LoVo (cell line): ENCODE data around the gene FBXO31.
"Not testable (repeated sequence)": the region's sequence is repeated elsewhere in the genome, so short reads cannot be mapped to it uniquely, and the experiment has no call there.

Source experiments
- DNase-seq: peaks from one replicate; pipeline ENCODE4 v3.0.0-alpha.2; 2016; ENCODE audit warnings: low spot score

The FBXO31 gene

DNA sequence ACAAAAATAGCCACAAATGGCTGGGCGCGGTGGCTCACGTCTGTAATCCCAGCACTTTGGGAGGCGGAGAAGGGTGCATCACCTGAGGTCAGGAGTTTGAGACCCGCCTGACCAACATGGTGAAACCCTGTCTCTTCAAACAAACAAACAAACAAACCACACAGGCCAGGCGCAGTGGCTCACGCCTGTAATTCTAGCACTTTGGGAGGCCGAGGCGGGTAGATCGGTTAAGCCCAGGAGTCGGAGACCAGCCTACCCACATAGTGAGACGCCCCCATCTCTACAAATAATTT lies 1.2 kb upstream of the FBXO31 start:
- DNase-seq = not testable (repeated sequence)

DNA sequence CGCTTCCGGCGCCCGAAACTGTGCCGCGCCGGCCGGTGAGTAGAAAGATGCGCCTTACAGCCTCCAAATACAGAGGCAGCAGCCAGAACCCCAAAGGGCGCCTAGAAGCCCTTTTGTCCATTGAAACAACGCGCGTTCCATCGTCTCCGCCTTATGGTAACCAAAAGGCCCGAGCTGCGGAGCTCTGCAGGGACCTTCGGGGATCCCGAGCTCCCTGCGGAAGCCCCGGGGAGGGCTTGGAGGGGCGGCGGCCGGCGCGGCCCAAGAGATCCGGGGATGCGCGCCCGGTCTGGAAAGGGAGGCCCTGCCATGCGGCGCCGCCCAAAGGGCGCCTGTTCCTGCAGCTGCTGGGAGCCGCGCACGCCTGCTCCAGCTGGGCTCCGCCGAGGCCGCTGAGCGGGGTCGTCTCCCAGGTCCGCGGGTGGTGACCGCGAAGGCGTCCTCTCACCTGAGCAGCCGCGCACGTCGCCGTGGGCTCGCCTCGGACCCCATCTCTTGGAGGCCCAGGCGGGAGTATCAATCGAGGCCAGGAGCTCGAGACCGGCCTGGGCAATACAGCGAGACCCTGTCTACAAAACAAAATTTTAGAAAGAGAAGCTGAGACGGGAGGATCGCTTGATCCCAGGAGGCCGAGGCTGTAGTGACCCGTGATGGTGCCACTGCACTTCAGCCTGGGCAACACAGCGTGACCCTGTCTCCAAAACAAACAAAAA lies 742 bp upstream of the FBXO31 start:
- no peak for DNase-seq

DNA sequence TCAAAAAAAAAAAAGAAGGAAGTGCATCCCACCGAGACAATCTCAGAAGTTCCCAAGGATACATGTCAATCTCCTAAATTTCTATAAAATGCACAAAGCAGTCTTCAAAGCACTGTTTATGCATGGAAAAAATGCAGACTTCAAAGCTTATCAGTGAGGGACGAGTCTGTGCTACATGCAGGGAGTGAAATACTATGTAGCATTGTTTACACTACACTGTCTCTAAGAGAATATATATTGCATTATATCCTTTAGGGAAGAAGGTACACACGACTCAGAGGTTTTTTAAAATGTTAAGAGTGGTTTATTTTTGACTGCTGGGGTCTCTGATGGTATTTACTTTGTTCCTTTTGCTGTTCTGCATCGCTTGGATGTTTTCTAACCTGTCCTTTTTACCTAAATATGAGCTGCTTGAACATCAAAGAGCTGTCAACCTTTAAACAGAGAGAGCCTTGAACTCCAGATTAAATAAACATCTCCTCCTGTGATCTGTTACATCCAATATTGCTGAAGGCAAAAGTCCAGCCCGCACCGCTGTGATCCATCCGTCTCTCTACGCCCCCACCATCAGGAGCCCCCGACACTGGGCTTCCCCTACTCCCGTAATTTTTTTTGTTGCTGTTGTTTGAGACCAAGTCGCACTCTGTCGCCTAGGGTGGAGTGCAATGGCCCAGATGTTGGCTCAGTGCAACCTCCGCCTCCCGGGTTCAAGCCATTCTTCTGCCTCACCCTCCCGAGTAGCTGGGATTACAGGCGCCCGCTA lies 1.4 kb downstream of the FBXO31 start:
- DNase-seq = no peak

DNA sequence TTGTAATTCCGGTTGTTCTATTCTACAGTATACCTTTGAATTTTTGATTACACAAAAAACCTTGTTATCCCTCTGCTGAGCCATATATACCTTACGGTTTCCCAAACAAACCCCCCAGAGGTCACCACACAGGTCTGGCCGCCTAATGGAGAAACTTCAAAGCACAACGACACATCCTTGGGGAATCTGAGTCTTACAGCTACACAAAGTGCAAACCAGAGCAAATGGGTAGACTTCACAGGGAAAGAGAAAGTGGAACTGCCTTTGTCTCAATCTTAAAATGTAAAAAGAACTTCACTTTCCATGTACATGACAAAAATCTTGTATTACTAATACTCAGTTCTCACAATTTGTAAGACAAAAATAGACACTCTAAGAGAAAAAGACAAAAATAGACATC lies 2.7 kb downstream of the FBXO31 start:
- no peak for DNase-seq

DNA sequence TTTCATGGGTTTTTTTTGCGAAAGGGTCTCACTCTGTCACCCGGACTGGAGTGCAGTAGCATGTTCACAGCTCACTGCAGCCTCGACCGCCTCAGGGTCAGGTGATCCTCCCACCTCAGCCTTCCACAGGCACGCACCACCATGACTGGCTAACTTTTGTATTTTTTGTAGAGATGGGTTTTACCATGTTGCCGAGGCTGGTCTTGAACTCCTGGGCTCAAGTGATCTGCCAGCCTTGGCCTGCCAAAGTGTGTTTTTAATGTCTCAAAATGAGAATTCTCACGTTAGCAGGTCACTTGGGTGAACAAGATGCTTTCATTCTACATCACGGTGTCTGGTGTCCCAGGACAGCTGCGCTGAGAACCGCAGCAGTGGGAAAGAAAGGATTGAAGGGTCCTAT lies 3.2 kb downstream of the FBXO31 start:
- DNase-seq = no peak

DNA sequence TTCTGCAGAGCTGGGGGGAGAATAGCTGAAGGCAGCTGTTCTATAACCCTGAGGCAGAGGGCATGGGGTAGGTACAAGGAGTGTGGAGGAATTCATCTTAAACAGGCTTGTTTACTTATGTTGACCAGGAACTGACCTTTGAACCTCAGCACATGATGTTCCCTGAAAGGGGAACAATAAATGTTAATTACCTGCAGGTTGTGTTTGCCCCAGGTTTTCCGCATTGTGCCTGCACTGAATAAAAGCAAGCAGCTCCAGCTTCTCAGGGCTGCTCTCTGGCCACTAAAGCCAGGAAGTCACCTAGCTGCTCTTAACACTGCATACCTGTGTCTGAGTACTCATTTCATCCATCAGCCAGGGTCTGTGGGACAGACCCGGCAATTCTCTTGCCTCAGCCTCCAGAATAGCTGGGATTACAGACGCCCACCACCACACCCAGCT lies 4.2 kb downstream of the FBXO31 start:
- peak; percentile 68 for DNase-seq

DNA sequence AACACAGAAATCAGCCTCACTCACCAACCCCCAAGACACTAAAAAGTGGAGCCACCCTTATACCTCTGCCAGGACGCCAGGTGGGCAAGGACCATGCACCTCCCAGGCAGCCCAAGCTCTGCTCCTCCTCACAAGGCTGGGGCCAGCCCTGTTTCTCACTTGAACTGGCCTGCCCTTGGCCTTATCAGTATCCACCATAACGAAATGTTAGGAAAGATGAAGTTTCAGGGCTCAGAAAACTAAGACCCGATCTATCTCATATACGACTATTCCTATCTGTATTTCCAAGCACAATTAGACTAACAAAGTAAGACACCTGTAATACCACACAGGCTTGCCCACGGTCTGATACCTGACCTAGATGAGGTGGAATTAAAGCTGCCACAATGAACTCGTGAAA lies 6.9 kb downstream of the FBXO31 start:
- DNase-seq = no peak

DNA sequence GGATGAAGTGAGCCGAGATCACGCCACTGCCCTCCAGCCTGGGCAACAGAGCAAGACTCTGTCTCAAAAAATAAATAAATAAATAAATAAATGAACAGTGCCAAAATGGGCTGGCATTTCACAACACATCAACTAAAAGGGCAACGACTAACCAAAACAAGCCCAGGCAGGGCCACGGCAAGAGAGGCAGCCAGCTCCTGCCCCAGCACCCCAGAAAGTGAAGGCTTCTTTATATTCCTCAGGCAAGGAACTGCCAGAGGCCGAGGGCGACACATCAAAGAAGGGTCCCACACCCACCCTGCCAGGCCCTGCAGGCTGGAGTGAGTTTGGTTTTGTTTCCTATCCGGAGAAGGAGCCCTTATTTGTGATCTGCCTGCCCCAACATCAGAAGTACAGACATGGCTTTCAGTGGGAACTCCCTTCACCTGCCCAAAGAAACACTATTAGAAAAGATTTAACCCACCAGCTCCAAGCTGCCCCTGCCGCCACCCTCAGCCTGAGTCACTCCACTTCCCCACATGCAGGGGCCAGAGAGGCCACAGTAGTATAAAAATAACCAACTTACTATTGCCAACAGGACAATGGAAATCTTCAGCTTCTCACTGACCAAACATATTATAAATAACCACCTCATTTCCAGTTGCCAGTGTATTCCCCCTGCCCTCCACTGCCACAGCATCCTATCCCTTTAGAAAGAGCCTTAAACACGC lies 8.0 kb downstream of the FBXO31 start:
- DNase-seq = no peak

DNA sequence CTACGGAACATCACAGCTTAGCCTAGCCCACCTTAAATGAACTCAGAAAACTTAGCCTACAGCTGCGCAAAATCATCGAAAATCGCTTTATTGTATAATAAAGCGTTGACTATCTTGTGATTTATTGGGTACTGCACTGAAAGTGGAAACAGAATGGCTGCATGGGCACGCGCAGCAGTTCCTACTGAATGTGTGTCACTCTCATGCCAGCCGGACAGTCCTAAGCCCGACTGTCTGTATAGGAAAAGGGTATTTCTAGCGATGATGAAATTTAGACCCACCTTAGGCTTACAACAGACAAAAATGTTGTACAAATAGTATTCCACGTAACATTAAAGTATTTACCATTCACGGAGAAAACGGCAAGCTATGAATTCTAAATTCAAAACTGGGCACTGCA lies 9.3 kb downstream of the FBXO31 start:
- no peak for DNase-seq

DNA sequence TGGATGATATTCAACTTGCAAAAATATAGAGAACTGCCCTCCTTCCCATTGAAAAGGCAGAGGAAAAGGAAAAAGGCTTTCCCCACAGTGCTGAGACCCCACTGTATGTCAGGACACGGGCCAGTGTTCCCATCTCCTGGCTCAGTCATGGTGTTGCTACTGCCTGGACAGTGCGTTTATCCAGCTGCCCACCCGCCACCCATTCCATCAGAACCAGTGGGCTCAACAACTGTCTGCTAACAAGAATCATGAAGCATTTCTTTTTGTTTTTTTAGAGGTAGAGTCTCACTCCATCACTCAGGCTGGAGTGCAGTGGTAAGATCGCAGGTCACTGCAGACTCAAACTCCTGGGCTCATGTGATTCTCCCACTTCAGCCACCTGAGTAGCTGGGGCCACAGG lies 11.3 kb downstream of the FBXO31 start:
- no peak for DNase-seq

DNA sequence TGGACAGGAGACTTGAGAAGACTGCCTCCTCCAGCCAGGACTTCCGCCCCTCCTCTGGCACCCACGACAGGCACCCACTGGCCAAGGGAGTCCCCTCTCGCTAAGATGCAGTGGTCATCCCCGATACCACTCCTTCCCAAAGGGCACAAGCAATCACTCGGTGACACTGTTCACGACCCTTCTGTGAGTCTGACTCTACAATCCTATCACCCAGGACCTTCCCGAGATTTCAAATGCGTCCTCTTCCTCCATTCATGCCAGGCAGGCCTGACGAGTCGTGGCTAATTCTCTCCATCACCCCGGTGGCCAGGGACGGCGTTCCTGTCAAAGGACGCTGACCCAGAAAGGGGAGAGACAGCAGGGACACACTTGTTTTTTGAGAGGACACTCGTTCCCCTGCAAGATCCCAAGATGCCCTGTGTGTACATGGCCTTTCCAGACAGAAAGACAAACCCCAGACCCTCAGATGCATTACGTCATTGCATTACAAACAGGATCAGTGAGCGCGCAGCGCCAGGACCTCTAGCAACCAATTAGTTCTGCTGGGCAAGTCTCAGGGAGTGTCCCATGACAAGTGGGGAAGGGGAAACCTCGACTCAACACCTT lies 12.2 kb downstream of the FBXO31 start:
- no peak for DNase-seq

DNA sequence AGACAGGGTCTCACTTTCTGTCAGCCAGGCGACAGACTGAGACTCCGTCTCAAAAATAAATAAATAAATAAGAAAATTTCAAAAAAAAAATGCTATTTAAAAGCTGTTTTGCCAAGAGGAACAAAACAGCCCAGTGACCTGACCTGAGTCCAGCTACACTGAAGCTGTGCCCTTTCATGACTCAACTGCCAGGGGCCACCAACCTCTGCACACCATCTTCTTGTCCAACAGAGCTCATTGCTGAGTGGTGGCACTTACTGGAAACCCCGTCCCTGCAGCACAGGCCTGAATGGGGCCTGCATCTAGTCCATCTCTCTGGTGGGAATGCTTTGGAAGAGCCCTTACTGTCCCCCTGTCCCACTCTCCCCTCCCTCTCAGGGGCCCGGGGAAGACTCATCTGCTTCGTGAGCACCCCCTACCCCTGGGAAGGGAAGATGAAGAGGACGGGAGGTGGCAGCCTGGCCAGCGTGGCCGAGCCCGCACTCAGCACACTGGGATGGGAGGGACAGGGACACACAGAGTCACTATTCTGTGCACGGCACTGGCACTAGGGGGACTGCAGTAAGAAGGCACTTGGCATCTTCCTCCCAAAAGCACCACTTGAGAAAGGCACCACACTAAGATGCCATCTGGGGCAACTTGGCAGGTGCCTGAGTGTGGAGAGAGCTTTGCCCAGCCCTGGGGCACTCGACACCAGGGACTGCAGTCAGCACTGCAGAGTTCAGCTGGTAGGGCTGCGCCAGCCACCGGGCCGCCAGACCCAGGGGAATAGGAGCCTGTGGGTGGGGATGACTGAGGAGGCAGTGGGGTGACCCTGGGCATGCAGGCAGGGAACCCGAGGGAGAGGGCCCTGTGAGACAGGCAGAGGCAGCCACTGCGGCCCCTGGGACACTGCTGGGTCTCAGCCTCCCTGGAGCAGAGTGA lies 13.5 kb downstream of the FBXO31 start:
- no peak for DNase-seq

DNA sequence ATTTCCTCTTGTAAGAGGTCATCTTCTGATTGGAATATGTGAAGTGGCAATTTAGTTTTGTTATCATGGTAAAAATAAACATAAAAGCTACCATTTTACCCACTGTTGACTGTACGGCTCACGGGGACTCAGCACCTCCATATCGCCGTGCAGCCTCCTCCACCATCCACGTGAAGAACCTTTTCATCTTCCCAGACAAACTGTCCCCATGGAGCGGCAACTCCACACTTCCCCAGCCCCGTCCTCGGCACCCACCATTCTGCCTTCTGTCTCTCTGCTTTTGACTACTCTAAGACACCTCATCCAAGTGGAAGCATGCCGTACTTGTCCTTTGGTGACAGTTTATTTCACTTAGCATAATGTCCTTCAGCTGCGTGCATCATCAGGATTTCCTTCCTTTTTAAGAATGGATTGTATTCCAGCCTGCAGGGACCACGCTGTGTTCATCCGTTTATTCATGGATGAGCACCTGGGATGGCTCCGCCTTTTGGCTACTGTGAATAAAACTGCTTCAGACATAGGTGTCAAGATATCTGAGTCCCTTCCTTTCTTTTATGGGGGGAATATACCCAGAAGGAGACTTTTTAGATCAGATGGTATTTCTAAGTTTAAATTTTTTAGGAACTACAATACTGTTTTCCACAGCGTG lies 14.3 kb downstream of the FBXO31 start:
- DNase-seq = no peak

DNA sequence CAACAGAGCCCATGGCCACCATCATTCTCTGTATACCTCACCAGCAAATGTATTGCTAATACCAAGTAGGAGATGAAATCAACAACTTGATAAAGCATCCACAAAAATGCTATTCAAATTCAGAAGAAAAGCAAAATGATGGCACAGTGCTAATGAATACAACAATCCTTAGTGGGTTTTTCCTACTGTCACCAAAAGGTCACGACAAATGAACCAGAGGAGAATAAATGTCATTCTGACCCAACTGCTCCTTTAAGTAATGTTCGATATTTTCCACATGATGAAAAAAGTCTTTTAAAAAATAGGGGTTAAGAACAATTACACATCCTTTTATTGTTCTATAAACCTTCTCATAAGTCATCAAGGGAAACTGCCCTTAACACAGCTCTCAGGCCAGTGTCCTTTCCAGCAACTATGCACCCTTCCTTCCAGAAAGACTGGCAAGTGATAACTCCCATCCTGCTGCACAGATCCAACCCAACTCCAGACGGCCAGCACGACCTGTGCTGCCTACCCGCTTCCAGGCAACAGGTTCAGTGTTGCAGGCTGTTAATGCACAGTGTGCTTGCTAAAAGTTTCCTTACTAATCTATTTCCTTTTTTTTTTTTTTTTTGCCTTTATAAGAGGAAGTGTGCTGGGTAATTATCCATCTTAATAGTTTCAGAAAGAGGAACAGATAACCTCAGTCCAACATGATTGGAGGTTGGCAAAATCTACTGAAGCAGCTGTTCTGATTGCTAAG lies 15.4 kb downstream of the FBXO31 start:
- no peak for DNase-seq

DNA sequence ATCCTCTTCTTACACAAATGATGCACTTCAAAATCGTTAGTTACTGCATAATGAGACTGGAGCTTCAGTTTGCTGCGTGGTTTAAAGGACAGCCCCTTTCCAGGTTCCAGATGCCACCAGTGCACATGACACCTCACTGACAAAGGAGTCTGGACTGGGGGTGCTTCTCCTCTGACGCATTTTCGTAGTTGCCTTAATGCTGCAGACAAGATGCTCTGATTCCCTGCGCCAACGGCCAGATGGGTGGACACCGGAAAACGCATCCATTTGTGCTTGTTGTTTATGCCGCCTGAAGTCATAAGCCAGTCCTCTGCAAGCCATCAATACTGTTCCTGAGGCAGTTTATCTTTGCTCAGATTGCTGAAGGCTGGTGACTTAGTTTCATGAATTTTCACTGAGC lies 16.0 kb downstream of the FBXO31 start:
- no peak for DNase-seq

DNA sequence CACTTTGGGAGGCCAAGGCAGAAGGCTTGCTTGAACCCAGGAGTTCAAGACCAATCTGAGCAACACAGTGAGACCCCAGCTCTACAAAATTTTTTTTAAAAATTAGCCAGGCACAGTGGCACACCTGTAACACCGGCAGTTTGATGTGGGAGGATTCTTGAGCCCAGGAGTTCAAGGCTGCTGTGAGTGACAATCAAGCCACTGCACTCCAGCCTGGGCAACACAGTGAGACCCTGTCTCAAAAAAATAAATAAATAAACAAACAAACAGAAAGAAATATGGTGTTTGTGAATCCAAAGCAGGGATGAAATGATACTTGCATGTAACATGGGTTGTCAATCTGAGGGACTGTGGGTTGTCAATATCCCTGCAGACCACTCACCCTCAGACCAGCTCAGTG lies 16.6 kb downstream of the FBXO31 start:
- DNase-seq = no peak

DNA sequence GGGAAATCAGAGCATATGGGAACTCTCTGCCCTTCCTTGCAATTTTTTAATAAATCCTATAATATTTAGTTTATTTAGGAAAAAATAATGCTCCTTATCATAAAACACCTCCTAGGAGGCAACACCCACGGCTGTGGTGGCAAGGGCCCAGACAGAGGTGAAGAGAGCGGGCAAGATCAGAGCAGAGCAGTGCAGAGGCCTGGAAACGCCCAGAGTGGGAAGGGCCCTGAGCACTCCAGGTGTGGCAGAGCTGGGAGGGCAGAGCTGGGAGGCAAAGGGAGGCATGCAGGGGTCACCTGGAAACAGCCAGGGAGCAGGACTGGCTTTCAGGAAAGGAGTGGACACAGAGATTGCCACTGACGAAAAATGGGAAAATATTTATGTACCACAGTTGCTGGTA lies 17.3 kb downstream of the FBXO31 start:
- no peak for DNase-seq

DNA sequence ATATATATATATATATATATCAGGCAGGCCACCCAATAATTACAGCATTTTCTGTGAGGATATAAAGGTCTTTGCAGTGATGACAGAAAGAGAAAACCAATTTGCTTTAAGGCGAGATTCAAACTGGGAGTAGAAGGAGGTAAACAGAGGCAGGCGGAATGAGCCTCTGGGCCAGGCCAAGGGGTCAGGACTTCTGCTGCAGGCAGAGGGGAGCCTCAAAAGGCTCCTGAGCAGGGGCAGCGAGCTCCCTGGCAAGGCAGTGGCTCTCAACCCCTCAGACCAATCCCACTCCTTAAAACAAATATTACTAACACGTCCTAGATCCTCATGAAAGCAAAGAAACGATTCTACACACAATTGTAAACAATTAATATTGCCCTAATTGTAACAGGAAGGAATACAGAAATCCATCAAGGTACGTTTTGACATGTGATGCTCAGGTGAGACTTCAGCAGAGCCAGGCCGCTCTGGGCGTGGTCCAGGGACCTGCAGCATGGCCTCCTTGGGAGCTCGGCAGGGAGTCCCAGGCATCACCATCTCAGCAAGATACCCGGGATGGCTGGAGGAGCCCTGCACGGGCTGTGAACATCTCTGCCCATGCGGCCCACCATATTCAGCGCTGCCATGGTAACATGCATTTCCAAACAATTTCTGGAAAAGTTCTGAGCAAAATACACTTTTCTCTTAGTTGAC lies 18.4 kb downstream of the FBXO31 start:
- DNase-seq = no peak

DNA sequence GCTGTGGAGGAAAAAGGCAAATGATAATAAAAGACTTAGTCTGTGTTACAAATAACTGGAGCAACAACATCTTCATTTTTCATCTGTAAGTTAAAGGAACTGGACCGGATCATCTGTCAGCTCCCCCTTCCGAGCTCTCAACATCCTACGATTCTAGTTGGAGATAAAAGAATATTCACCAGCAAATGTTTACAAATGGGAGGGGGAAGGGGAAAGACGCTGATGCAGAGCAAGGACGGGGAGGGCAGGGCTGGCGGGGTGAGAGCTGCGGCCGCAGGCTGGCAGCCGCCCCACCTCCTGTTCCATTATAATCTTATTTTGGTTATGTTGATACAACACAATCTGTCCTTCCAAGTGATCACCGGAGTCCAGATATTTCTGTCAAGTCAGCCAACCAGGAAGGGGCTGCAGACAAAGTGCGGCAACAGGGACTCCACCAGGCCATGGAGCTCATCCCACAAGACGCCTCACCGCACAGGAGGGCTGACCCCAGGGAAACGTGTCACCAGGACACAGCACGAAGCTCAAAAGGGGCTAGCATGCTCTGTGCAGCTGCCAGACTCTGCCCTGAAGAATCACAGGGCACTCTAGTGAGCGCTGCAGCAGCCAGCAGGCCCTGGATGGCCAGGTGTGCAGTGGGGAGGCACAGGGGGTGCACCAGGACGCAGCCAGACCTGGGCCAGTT lies 19.7 kb downstream of the FBXO31 start:
- DNase-seq = no peak
